DOHH2 (cell line): Measurements from ENCODE around the gene SYNJ2.

ENCODE experiments used
- H3F3A ChIP-seq: fragments of 200-600 bp; sonication (generic), shearing (Covaris generic); 2 replicates; pipeline ENCODE4 v1.6.0; 2016; ENCODE audit warnings: antibody characterized with exemption, mild to moderate bottlenecking; ENCODE audit not compliant: control insufficient read depth, insufficient read depth
- H3K27ac ChIP-seq: fragments of 200-600 bp; sonication (generic); 2 replicates; pipeline ENCODE4 v1.5.1; 2014; ENCODE audit warnings: low read depth, mild to moderate bottlenecking, low read length, moderate library complexity
- H3K27me3 ChIP-seq: fragments of 200-600 bp; sonication (generic); 2 replicates; pipeline ENCODE4 v1.6.1; 2014; ENCODE audit warnings: mild to moderate bottlenecking, low read length, mixed read lengths; ENCODE audit not compliant: control insufficient read depth
- H3K36me3 ChIP-seq: fragments of 200-600 bp; sonication (generic); 2 replicates; pipeline ENCODE4 v1.6.1; 2014; ENCODE audit warnings: mild to moderate bottlenecking, low read length, moderate library complexity, mixed read lengths; ENCODE audit not compliant: control insufficient read depth
- H3K4me1 ChIP-seq: fragments of 200-600 bp; sonication (generic); 2 replicates; pipeline ENCODE4 v1.6.1; 2014; ENCODE audit warnings: mild to moderate bottlenecking, low read length, mixed read lengths; ENCODE audit not compliant: control insufficient read depth
- H3K4me2 ChIP-seq: fragments of 200-600 bp; sonication (generic); 2 replicates; pipeline ENCODE4 v1.6.0; 2014; ENCODE audit warnings: mild to moderate bottlenecking, low read length, moderate library complexity
- H3K4me3 ChIP-seq: fragments of 200-600 bp; sonication (generic); 2 replicates; pipeline ENCODE4 v1.5.1; 2014; ENCODE audit warnings: mild to moderate bottlenecking, low read length, mixed read lengths
- H3K79me2 ChIP-seq: fragments of 200-600 bp; sonication (generic); 2 replicates; pipeline ENCODE4 v1.6.1; 2014; ENCODE audit warnings: mild to moderate bottlenecking, low read length, mixed read lengths; ENCODE audit not compliant: control insufficient read depth
- H3K9me2 ChIP-seq: fragments of 200-600 bp; sonication (generic); replicated peaks from 2 replicates; pipeline ENCODE4 v1.6.1; 2014; ENCODE audit warnings: mild to moderate bottlenecking, low read length, mixed read lengths; ENCODE audit not compliant: control insufficient read depth
- H3K9me3 ChIP-seq: fragments of 200-600 bp; sonication (generic); 2 replicates; pipeline ENCODE4 v1.6.1; 2014; ENCODE audit warnings: antibody characterized with exemption, low read length, mixed read lengths; ENCODE audit not compliant: control insufficient read depth, insufficient read depth
- H4K20me1 ChIP-seq: fragments of 200-600 bp; sonication (generic); 2 replicates; pipeline ENCODE4 v1.6.0; 2014; ENCODE audit warnings: low read depth, mild to moderate bottlenecking, antibody characterized with exemption, low read length, moderate library complexity; ENCODE audit not compliant: control insufficient read depth, insufficient read depth
- EZH2phosphoT487 ChIP-seq: fragments of 200-600 bp; sonication (generic); IDR thresholded peaks from 2 replicates; pipeline ENCODE4 v1.6.1; 2017; ENCODE audit warnings: borderline replicate concordance, mild to moderate bottlenecking, antibody characterized with exemption, low read length, moderate library complexity, mixed read lengths
- TF ChIP-seq, protein P1 (sequence below): fragments of 200-600 bp; sonication (generic); IDR thresholded peaks from one replicate; pipeline ENCODE4 v1.5.1; 2014; ENCODE audit warnings: antibody characterized with exemption, mild to moderate bottlenecking, low read depth, low read length; ENCODE audit not compliant: poor library complexity, severe bottlenecking

The SYNJ2 gene

GRCh38 chr6:157952861-157953351 is 28.8 kb upstream of the SYNJ2 start:
- Histone ChIP-seq H4K20me1 (no peaks in the 10 kb centered on the region), H3K4me3 (no peak overlapping the region), H3F3A (no peaks in the 10 kb centered on the region), H3K9me3 (no peaks in the 10 kb centered on the region), H3K4me2 (no peak overlapping the region), H3K9me2 (no peaks in the 10 kb centered on the region), H3K36me3 (no peaks in the 10 kb centered on the region), H3K79me2 (no peaks in the 10 kb centered on the region), H3K27ac (no peak overlapping the region), H3K4me1 (no peaks in the 10 kb centered on the region), H3K27me3 (0 out of 2 replicates have a peak, but pooled peaks cover 2% of the 10 kb centered on the region)
- TF ChIP-seq, protein P1, sequence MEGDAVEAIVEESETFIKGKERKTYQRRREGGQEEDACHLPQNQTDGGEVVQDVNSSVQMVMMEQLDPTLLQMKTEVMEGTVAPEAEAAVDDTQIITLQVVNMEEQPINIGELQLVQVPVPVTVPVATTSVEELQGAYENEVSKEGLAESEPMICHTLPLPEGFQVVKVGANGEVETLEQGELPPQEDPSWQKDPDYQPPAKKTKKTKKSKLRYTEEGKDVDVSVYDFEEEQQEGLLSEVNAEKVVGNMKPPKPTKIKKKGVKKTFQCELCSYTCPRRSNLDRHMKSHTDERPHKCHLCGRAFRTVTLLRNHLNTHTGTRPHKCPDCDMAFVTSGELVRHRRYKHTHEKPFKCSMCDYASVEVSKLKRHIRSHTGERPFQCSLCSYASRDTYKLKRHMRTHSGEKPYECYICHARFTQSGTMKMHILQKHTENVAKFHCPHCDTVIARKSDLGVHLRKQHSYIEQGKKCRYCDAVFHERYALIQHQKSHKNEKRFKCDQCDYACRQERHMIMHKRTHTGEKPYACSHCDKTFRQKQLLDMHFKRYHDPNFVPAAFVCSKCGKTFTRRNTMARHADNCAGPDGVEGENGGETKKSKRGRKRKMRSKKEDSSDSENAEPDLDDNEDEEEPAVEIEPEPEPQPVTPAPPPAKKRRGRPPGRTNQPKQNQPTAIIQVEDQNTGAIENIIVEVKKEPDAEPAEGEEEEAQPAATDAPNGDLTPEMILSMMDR = no peak
- no peak for TF ChIP-seq EZH2phosphoT487

GRCh38 chr6:157953580-157954091 is 28.0 kb upstream of the SYNJ2 start:
- Histone ChIP-seq H3F3A (no peaks in the 10 kb centered on the region), H3K4me2 (no peak overlapping the region), H3K4me1 (no peaks in the 10 kb centered on the region)

DNA sequence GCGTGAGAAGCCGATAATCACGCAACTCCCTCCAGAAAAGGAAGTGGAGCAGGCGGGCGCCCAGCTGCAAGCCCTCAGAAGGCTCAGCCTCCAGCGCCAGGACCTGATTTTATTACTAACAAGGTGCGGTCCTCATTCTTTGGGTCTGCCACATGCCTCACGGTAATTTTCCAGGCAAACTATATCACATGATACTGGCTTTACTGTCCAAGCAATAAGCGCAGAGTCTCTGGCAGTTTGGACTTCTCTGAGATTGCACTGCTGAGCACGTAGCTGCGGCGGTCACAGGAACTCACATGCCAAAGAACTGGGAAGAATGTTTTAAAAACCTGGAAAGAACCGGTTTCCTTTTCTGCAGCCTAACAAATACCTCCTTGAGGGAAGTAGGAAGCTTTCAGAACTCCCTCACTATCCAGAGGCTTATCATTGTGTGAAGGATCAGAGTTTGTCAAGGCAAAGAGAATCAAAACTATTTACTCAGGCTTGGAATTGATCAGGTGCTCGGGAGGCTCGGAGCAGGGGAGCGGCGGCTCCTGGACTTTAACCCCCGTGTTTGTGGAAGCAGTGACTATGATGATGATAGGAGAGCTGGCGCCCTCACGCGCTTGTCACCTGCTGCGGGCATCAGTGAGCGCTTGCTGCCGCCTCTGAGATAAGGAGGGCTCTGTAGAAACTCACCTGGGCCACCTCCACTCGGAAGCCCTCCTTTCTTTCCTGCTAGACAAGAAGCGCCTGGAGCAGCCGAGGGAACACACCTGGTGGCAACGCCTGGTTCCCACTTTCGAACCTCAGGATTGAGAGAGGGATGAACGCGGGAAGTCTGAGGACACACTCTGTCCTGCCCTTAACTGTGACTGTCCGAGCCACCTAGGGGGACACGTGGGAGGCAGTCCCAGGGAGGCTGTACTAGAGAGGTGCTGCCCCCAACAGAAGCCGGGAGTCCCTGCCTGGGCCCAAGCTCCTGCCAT is 27.2 kb upstream of the SYNJ2 start:
- Histone ChIP-seq H4K20me1 (no peaks in the 10 kb centered on the region), H3K9me3 (no peaks in the 10 kb centered on the region), H3K27me3 (no peaks in the 10 kb centered on the region), H3K36me3 (no peaks in the 10 kb centered on the region), H3K27ac (no peak overlapping the region), H3F3A (no peaks in the 10 kb centered on the region), H3K79me2 (no peaks in the 10 kb centered on the region), H3K4me3 (no peak overlapping the region), H3K9me2 (no peaks in the 10 kb centered on the region), H3K4me1 (no peaks in the 10 kb centered on the region), H3K4me2 (no peak overlapping the region)
- TF ChIP-seq, protein P1 = no peak
- TF ChIP-seq EZH2phosphoT487 = no peak

More at GRCh38 chr6:157953580-157954091, 28.0 kb upstream of the SYNJ2 start:
- no peak overlapping the region for H3K4me3 ChIP-seq
- H3K27me3 ChIP-seq = no peaks in the 10 kb centered on the region
- TF ChIP-seq, protein P1 = no peak
- no peak for TF ChIP-seq EZH2phosphoT487
- H3K9me3 ChIP-seq = no peaks in the 10 kb centered on the region
- no peaks in the 10 kb centered on the region for H3K36me3 ChIP-seq
- H3K9me2 ChIP-seq = no peaks in the 10 kb centered on the region
- no peaks in the 10 kb centered on the region for H3K79me2 ChIP-seq
- no peaks in the 10 kb centered on the region for H4K20me1 ChIP-seq
- no peak overlapping the region for H3K27ac ChIP-seq
